Dendritic cell treated with granulocyte-macrophage colony-stimulating factor and Interleukin-4, amounts not matched to agents 40 ng/mL and 50 ng/mL, for 4 days (primary cell): ENCODE measurements around the gene CELF6.

Experiments used
- H3K27ac Mint-ChIP-seq: one replicate; pipeline ENCODE4 v1.8.0; 2022; ENCODE audit warnings: mild to moderate bottlenecking, mixed read lengths
- H3K27me3 Mint-ChIP-seq: one replicate; pipeline ENCODE4 v1.8.0; 2022; ENCODE audit warnings: mild to moderate bottlenecking, mixed read lengths
- H3K36me3 Mint-ChIP-seq: one replicate; pipeline ENCODE4 v1.8.0; 2022; ENCODE audit warnings: low read depth, mixed read lengths
- H3K4me1 Mint-ChIP-seq: one replicate; pipeline ENCODE4 v1.8.0; 2022; ENCODE audit warnings: low read depth, mixed read lengths
- H3K4me3 Mint-ChIP-seq: one replicate; pipeline ENCODE4 v1.8.0; 2022; ENCODE audit warnings: mild to moderate bottlenecking, moderate library complexity, mixed read lengths
- H3K9me3 Mint-ChIP-seq: one replicate; pipeline ENCODE4 v1.8.0; 2022; ENCODE audit warnings: mixed read lengths
- intact Hi-C: fragments of 100-400 bp; cut with micrococcal nuclease; formaldehyde crosslinking; loops from one replicate; pipeline ENCODE4 v1.15.0; 2022

The CELF6 gene

GRCh38 chr15:72339777-72340177, 19.8 kb upstream of the CELF6 start:
- Mint-ChIP-seq H3K36me3 (peaks cover 87% of the 10 kb centered on the region), H3K4me3 (no peak overlapping the region), H3K4me1 (peaks cover 35% of the 10 kb centered on the region), H3K27me3 (no peaks in the 10 kb centered on the region), H3K27ac (peak overlapping the region; percentile 66), H3K9me3 (no peaks in the 10 kb centered on the region)
- intact Hi-C loops = loop anchor here (10.0 kb wide), 1 partner anchor 335 kb away; no protein-coding TSS in a partner anchor

DNA sequence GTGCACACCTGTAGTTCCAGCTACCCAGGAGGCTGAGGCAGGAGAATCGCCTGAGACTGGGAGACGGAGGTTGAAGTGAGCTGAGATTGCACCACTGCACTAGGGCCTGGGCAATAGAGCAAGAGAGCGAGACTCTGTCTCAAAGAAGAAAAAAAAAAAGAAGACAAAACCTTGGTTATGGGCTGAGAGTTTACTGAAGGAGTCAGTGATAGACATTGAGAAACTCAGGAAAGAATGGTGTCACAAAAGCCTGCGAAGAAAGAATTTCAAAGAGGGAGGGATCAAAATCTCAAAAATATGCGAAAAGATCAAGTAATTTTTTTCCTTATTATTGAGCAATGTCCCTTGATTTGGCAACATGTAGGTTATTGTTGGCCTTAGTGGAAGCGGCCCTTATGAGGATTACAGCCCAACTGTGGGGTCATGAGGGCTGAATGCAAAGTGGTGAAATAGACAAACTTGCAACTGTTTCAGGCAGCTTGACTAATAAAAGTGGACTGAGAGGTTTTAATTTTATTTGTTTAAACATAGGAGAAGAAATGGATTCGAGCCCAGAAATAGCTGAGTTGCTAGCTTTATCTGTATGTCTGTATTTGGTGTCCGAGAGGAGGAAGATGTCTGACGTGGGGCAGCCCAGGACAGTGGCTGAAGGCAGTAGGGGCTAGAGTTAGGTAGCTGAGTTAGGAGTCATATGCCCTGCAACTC, 18.8 kb upstream of the CELF6 start:
- peak overlapping the region; percentile 66 for H3K27ac Mint-ChIP-seq
- peaks cover 35% of the 10 kb centered on the region for H3K4me1 Mint-ChIP-seq
- intact Hi-C loops = loop anchor here (10.0 kb wide), 1 partner anchor 336 kb away; no protein-coding TSS in a partner anchor
- H3K36me3 Mint-ChIP-seq = peaks cover 87% of the 10 kb centered on the region
- H3K27me3 Mint-ChIP-seq = no peaks in the 10 kb centered on the region
- no peaks in the 10 kb centered on the region for H3K9me3 Mint-ChIP-seq
- H3K4me3 Mint-ChIP-seq = no peak overlapping the region

GRCh38 chr15:72338148-72338547, 18.2 kb upstream of the CELF6 start:
- no peaks in the 10 kb centered on the region for H3K27me3 Mint-ChIP-seq
- H3K9me3 Mint-ChIP-seq = no peaks in the 10 kb centered on the region
- no peak overlapping the region for H3K4me3 Mint-ChIP-seq
- peak overlapping the region; percentile 44 for H3K27ac Mint-ChIP-seq
- peaks cover 35% of the 10 kb centered on the region for H3K4me1 Mint-ChIP-seq
- intact Hi-C loops = loop anchor here (10.0 kb wide), 1 partner anchor 337 kb away; no protein-coding TSS in a partner anchor
- peaks cover 87% of the 10 kb centered on the region for H3K36me3 Mint-ChIP-seq

GRCh38 chr15:72334842-72335241, 14.9 kb upstream of the CELF6 start:
- Mint-ChIP-seq H3K27me3 (no peaks in the 10 kb centered on the region), H3K27ac (no peak overlapping the region), H3K4me1 (peaks cover 16% of the 10 kb centered on the region), H3K4me3 (no peak overlapping the region), H3K36me3 (peaks cover 75% of the 10 kb centered on the region), H3K9me3 (no peaks in the 10 kb centered on the region)
- intact Hi-C loops = loop anchor here (10.0 kb wide), 1 partner anchor 340 kb away; no protein-coding TSS in a partner anchor

DNA sequence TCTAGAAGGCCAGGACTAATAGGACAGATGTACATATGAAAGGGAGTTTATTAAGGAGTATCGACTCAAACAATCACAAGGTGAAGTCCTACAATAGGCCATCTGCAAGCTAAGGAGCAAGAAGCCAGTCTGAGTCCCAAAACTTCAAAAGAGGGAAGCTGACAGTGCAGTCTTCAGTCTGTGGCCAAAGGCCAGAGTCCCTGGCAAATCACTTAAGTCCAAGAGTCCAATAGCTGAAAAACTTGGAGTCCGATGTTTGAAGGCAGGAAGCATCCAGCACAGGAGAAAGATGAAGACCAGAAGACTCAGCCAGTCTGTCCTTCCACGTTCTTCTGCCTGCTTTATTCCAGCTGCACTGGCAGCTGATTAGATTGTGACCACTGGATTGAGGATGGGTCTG, 11.1 kb upstream of the CELF6 start:
- Mint-ChIP-seq H3K4me1 (no peaks in the 10 kb centered on the region), H3K27ac (no peak overlapping the region), H3K9me3 (no peaks in the 10 kb centered on the region), H3K4me3 (no peak overlapping the region), H3K27me3 (no peaks in the 10 kb centered on the region), H3K36me3 (peaks cover 80% of the 10 kb centered on the region)
- intact Hi-C loops = loop anchor here (10.0 kb wide), 1 partner anchor 344 kb away; no protein-coding TSS in a partner anchor

DNA sequence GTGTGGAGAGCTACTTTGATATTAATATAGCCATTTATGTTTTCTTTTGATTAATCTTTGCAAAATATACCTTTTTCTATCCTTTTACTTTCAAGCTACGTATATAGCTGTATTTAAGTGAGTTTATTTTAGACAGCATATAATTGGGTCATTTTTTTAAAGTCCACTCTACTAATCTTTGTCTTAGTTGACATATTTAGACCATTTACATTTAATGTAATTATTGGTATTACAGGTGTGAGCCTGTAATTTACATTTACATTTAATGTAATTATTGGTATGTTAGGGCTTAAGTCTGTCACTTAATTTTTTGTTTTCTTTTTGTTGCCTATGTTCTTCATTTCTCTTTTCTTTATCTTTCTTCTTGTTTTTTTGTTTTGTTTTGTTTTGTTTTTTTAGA, 3.8 kb upstream of the CELF6 start:
- intact Hi-C loops = no loop called here
- Mint-ChIP-seq H3K27me3 (peaks cover 8% of the 10 kb centered on the region), H3K4me1 (peaks cover 18% of the 10 kb centered on the region), H3K36me3 (peaks cover 60% of the 10 kb centered on the region), H3K27ac (no peak overlapping the region), H3K9me3 (peaks cover 16% of the 10 kb centered on the region), H3K4me3 (no peak overlapping the region)

GRCh38 chr15:72319360-72319984, 485 bp downstream of the CELF6 start:
- Mint-ChIP-seq H3K27me3 (peaks cover 16% of the 10 kb centered on the region), H3K4me1 (peaks cover 34% of the 10 kb centered on the region), H3K9me3 (peaks cover 6% of the 10 kb centered on the region), H3K4me3 (peak overlapping the region; percentile 18), H3K36me3 (peaks cover 21% of the 10 kb centered on the region), H3K27ac (peak overlapping the region; percentile 1)
- intact Hi-C loops = loop anchor here (10.0 kb wide), 1 partner anchor 265 kb away; no protein-coding TSS in a partner anchor

DNA sequence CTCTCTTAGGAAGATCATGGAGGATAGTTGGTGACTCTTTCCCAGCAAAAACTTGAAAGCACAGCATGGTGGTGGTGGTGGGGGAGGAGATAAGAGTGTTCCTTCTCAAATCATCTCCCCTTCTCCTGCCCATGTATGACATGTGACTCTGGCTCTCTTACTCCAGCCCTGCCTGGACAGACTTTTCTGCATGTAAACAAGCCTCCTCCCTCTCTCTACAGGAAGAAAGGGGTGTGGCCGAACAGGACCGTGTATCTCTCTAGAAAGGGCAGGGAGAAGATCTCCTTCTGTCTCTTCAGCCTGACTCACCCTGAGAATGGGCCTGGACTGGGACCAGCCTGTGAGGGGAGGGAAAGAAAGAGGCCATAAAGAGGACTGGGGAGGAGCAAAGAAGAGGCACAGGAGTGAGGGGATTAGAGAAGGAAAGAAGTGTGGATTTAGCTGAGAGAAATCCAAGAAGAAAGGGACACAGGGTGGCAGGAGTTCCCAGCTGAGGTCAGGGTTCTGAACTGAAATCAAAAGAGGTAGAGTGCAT, 1.5 kb downstream of the CELF6 start:
- intact Hi-C loops = loop anchor here (10.0 kb wide), 1 partner anchor 266 kb away; no protein-coding TSS in a partner anchor
- peak overlapping the region; percentile 1 for H3K27ac Mint-ChIP-seq
- peak overlapping the region; percentile 18 for H3K4me3 Mint-ChIP-seq
- peaks cover 34% of the 10 kb centered on the region for H3K4me1 Mint-ChIP-seq
- no peaks in the 10 kb centered on the region for H3K9me3 Mint-ChIP-seq
- peaks cover 12% of the 10 kb centered on the region for H3K36me3 Mint-ChIP-seq
- peaks cover 16% of the 10 kb centered on the region for H3K27me3 Mint-ChIP-seq

- H3K4me1 Mint-ChIP-seq = peaks cover 34% of the 10 kb centered on the region
- intact Hi-C loops = loop anchor here (10.0 kb wide), 1 partner anchor 269 kb away; no protein-coding TSS in a partner anchor
- peaks cover 16% of the 10 kb centered on the region for H3K27me3 Mint-ChIP-seq
- no peak overlapping the region for H3K27ac Mint-ChIP-seq
- H3K9me3 Mint-ChIP-seq = no peaks in the 10 kb centered on the region
- no peak overlapping the region for H3K4me3 Mint-ChIP-seq
- peaks cover 12% of the 10 kb centered on the region for H3K36me3 Mint-ChIP-seq
Observed at GRCh38 chr15:72315706-72316370, 4.1 kb downstream of the CELF6 start.

GRCh38 chr15:72313881-72314280, 6.1 kb downstream of the CELF6 start:
- no peak overlapping the region for H3K4me3 Mint-ChIP-seq
- H3K36me3 Mint-ChIP-seq = peaks cover 5% of the 10 kb centered on the region
- H3K27me3 Mint-ChIP-seq = peaks cover 9% of the 10 kb centered on the region
- H3K27ac Mint-ChIP-seq = no peak overlapping the region
- peaks cover 18% of the 10 kb centered on the region for H3K4me1 Mint-ChIP-seq
- intact Hi-C loops = loop anchor here (10.0 kb wide), 1 partner anchor 271 kb away; no protein-coding TSS in a partner anchor
- H3K9me3 Mint-ChIP-seq = no peaks in the 10 kb centered on the region

GRCh38 chr15:72313448-72313840, 6.5 kb downstream of the CELF6 start:
- Mint-ChIP-seq H3K27me3 (peaks cover 5% of the 10 kb centered on the region), H3K36me3 (peaks cover under 1% of the 10 kb centered on the region), H3K4me1 (peaks cover 14% of the 10 kb centered on the region), H3K9me3 (no peaks in the 10 kb centered on the region), H3K27ac (no peak overlapping the region), H3K4me3 (no peak overlapping the region)
- intact Hi-C loops = loop anchor here (10.0 kb wide), 1 partner anchor 271 kb away; no protein-coding TSS in a partner anchor

GRCh38 chr15:72312605-72313447, 7.1 kb downstream of the CELF6 start:
- Mint-ChIP-seq H3K27me3 (peaks cover 4% of the 10 kb centered on the region), H3K9me3 (no peaks in the 10 kb centered on the region), H3K4me3 (no peak overlapping the region), H3K27ac (no peak overlapping the region), H3K36me3 (no peaks in the 10 kb centered on the region), H3K4me1 (peaks cover 11% of the 10 kb centered on the region)
- intact Hi-C loops = loop anchor here (10.0 kb wide), 1 partner anchor 272 kb away; no protein-coding TSS in a partner anchor

- Mint-ChIP-seq H3K9me3 (no peaks in the 10 kb centered on the region), H3K36me3 (peaks cover 10% of the 10 kb centered on the region), H3K4me3 (no peak overlapping the region), H3K27me3 (no peaks in the 10 kb centered on the region), H3K4me1 (peaks cover 7% of the 10 kb centered on the region), H3K27ac (no peak overlapping the region)
- intact Hi-C loops = no loop called here
Observed at GRCh38 chr15:72307026-72307425, 12.9 kb downstream of the CELF6 start.
